Keratinocyte (primary cell): ENCODE data around the gene METTL24. TPM values are rescaled to one million over a fixed set of nuclear protein-coding genes. Genes with fewer than 3 reads are reported as not detected.
"Not testable (repeated sequence)": the region's sequence is repeated elsewhere in the genome, so short reads cannot be mapped to it uniquely, and the experiment has no call there.

Experiments used
- DNase-seq: peaks from one replicate; pipeline ENCODE4 v3.0.0-alpha.2; 2011; ENCODE audit warnings: low read depth, missing footprints, low spot score
- FAIRE-seq: peaks from 2 replicates; lab custom pipeline; 2011; peaks lifted over from hg19 to GRCh38; lab: Jason Lieb, UNC
- H2AFZ ChIP-seq: 2 replicates; pipeline ENCODE4 v1.6.0; 2012; ENCODE audit warnings: low read length, control low read depth, inconsistent platforms; ENCODE audit not compliant: control insufficient read depth
- H3K27ac ChIP-seq: 2 replicates; pipeline ENCODE4 v1.5.1; 2011; ENCODE audit warnings: low read length; ENCODE audit not compliant: control insufficient read depth, insufficient read depth
- H3K27me3 ChIP-seq: 3 replicates; pipeline ENCODE4 v1.6.0; 2011; ENCODE audit warnings: low read length; ENCODE audit not compliant: control insufficient read depth, insufficient read depth; ENCODE audit errors: extremely low read depth
- H3K36me3 ChIP-seq, 2 experiments: 2 replicates in 1 of 2; 3 replicates in 1 of 2; pipeline ENCODE4 v1.5.1; 2011; ENCODE audit warnings: low read length in 2 of 2, mild to moderate bottlenecking in 1 of 2; ENCODE audit not compliant: control insufficient read depth in 2 of 2, insufficient read depth in 2 of 2; ENCODE audit errors: extremely low read depth in 1 of 2
- H3K4me1 ChIP-seq: 3 replicates; pipeline ENCODE4 v1.5.1; 2011; ENCODE audit warnings: low read length; ENCODE audit not compliant: control insufficient read depth, insufficient read depth; ENCODE audit errors: extremely low read depth
- H3K4me2 ChIP-seq: 3 replicates; pipeline ENCODE4 v1.6.0; 2011; ENCODE audit warnings: low read depth, low read length; ENCODE audit not compliant: control insufficient read depth, insufficient read depth; ENCODE audit errors: extremely low read depth
- H3K4me3 ChIP-seq, 3 experiments: fragments of 200-600 bp in 1 of 3; sonication (generic) in 1 of 3; 2 replicates in 2 of 3; 3 replicates in 1 of 3; pipeline ENCODE4 v1.5.1; 2011 to 2016; ENCODE audit warnings: low read length in 3 of 3, mild to moderate bottlenecking in 3 of 3, control low read depth in 2 of 3, inconsistent platforms in 1 of 3, low read depth in 1 of 3, mixed read lengths in 1 of 3, mixed run types in 1 of 3, moderate library complexity in 1 of 3; ENCODE audit not compliant: control insufficient read depth in 2 of 3, insufficient read depth in 2 of 3; ENCODE audit errors: extremely low read depth in 1 of 3
- H3K79me2 ChIP-seq: 2 replicates; pipeline ENCODE4 v1.6.0; 2012; ENCODE audit warnings: low read length; ENCODE audit not compliant: control insufficient read depth, insufficient read depth
- H3K9ac ChIP-seq: 3 replicates; pipeline ENCODE4 v1.6.0; 2011; ENCODE audit warnings: low read length; ENCODE audit not compliant: control insufficient read depth, insufficient read depth; ENCODE audit errors: extremely low read depth
- H3K9me1 ChIP-seq: 3 replicates; pipeline ENCODE4 v1.6.0; 2011; ENCODE audit warnings: low read length; ENCODE audit not compliant: control insufficient read depth, insufficient read depth; ENCODE audit errors: extremely low read depth
- H3K9me3 ChIP-seq: 2 replicates; pipeline ENCODE4 v1.5.1; 2012; ENCODE audit warnings: low read depth, low read length; ENCODE audit not compliant: control insufficient read depth
- H4K20me1 ChIP-seq: 3 replicates; pipeline ENCODE4 v1.6.0; 2011; ENCODE audit warnings: low read length; ENCODE audit not compliant: control insufficient read depth, insufficient read depth; ENCODE audit errors: extremely low read depth
- CTCF ChIP-seq, 3 experiments: IDR thresholded peaks in 1 of 3; conservative IDR thresholded peaks in 1 of 3; optimal IDR thresholded peaks in 1 of 3; 2 replicates in 2 of 3; 3 replicates in 1 of 3; pipeline versions ENCODE3 to v1.5.1; 2011; ENCODE audit warnings: low read length in 3 of 3, mild to moderate bottlenecking in 3 of 3, moderate library complexity in 2 of 3, control low read depth in 1 of 3, inconsistent platforms in 1 of 3; ENCODE audit not compliant: insufficient read depth in 2 of 3; ENCODE audit errors: extremely low read depth in 1 of 3
- EZH2 ChIP-seq: IDR thresholded peaks from one replicate; pipeline ENCODE4 v1.6.1; 2012; ENCODE audit warnings: inconsistent platforms, mild to moderate bottlenecking, low read length, moderate library complexity
- dilution Hi-C: fragments of 300-500 bp; cut with MboI; formaldehyde crosslinking; loops from one replicate; pipeline ENCODE4 v1.7.0; 2020; ENCODE audit warnings: low sequenced_read_pairs; ENCODE audit not compliant: extremely low pct_ligation_motif_present
- polyA plus RNA-seq, 5 experiments: library from polyadenylated mRNA; depleted of rRNA in 3 of 5; stranded (reverse) in 3 of 5; stranded (forward) in 1 of 5; unstranded in 1 of 5; fragments of >200 nt; gene quantifications; 1 replicate in 1 of 5; 2 replicates in 3 of 5; 3 replicates in 1 of 5; pipeline versions ENCODE4 v1.2.1 to v1.2.3, GENCODE V29; 2011 to 2012; ENCODE audit warnings: missing spikeins in 2 of 5, low read depth in 1 of 5, low replicate concordance in 1 of 5

Gene METTL24
- polyA plus RNA-seq, 1 donor (not counting 4 experiments of a cell fraction or from before 2014, with no cell fraction given): not detected

GRCh38 chr6:110282412-110282811, 75.7 kb downstream of the METTL24 start:
- Histone ChIP-seq H3K4me2 (no peak overlapping the region), H4K20me1 (no peaks in the 10 kb centered on the region), H3K4me1 (no peaks in the 10 kb centered on the region), H3K36me3 (no peaks in the 10 kb centered on the region), H3K9me1 (no peaks in the 10 kb centered on the region), H3K4me3 (no peak overlapping the region), H3K9me3 (peaks cover 2% of the 10 kb centered on the region), H3K27me3 (no peaks in the 10 kb centered on the region), H3K9ac (no peak overlapping the region), H3K27ac (no peak overlapping the region), H3K79me2 (no peaks in the 10 kb centered on the region), H2AFZ (no peak overlapping the region)
- FAIRE-seq: no peak
- no peak for TF ChIP-seq EZH2
- TF ChIP-seq CTCF (optimal IDR thresholded peaks at IDR 0.05 in 1 of 3, IDR thresholded peaks at IDR 0.05 in 1 of 3, conservative IDR thresholded peaks at IDR 0.05 in 1 of 3; ENCODE audit: extremely low read depth in 1 of 3, insufficient read depth in 2 of 3, low read length in 3 of 3): no peak
- dilution Hi-C loops: no loop called here
- DNase-seq: no peak

- H4K20me1 ChIP-seq: no peaks in the 10 kb centered on the region
- dilution Hi-C loops: no loop called here
- DNase-seq (no peak), FAIRE-seq (no peak)
- H3K4me3 ChIP-seq: no peak overlapping the region
- no peaks in the 10 kb centered on the region for H3K9me1 ChIP-seq
- peaks cover 2% of the 10 kb centered on the region for H3K9me3 ChIP-seq
- no peak overlapping the region for H3K27ac ChIP-seq
- H3K9ac ChIP-seq: no peak overlapping the region
- H3K4me1 ChIP-seq: no peaks in the 10 kb centered on the region
- no peaks in the 10 kb centered on the region for H3K36me3 ChIP-seq
- H3K79me2 ChIP-seq: no peaks in the 10 kb centered on the region
- H3K27me3 ChIP-seq: no peaks in the 10 kb centered on the region
- no peak overlapping the region for H3K4me2 ChIP-seq
- H2AFZ ChIP-seq: no peak overlapping the region
- no peak for TF ChIP-seq CTCF (optimal IDR thresholded peaks at IDR 0.05 in 1 of 3, IDR thresholded peaks at IDR 0.05 in 1 of 3, conservative IDR thresholded peaks at IDR 0.05 in 1 of 3; ENCODE audit: extremely low read depth in 1 of 3, insufficient read depth in 2 of 3, low read length in 3 of 3)
- TF ChIP-seq EZH2: no peak
Measured at GRCh38 chr6:110277100-110277665, 81.0 kb downstream of the METTL24 start.

- dilution Hi-C loops, H2AFZ ChIP-seq, H3K9me1 ChIP-seq, H3K27me3 ChIP-seq, H3K4me3 ChIP-seq, FAIRE-seq, H3K9ac ChIP-seq, H3K4me2 ChIP-seq, H3K27ac ChIP-seq, H3K36me3 ChIP-seq, H3K9me3 ChIP-seq, H3K79me2 ChIP-seq, H3K4me1 ChIP-seq, DNase-seq, H4K20me1 ChIP-seq: not testable (repeated sequence)
Measured at GRCh38 chr6:110272781-110273180, 85.4 kb downstream of the METTL24 start.
